NCI-H524 (cell line): ENCODE data around the gene TM4SF1.

ENCODE experiments used
- DNase-seq, 2 experiments: peaks; one replicate each; lab custom pipeline; 2025; lab: John Stamatoyannopoulos, UW

Gene TM4SF1

GRCh38 chr3:149375501-149376196, 1.8 kb downstream of the TM4SF1 start:
- DNase-seq = no peak

- DNase-seq = no peak
Measured at GRCh38 chr3:149374793-149375500, 2.5 kb downstream of the TM4SF1 start.

GRCh38 chr3:149374391-149374790, 3.1 kb downstream of the TM4SF1 start:
- DNase-seq = no peak

GRCh38 chr3:149373235-149374125, 4.0 kb downstream of the TM4SF1 start:
- no peak for DNase-seq

- DNase-seq = no peak
Measured at GRCh38 chr3:149371723-149372114, 5.7 kb downstream of the TM4SF1 start.

- no peak for DNase-seq
Measured at GRCh38 chr3:149371001-149371722, 6.3 kb downstream of the TM4SF1 start.

- no peak for DNase-seq
Measured at GRCh38 chr3:149369991-149370866, 7.2 kb downstream of the TM4SF1 start.

GRCh38 chr3:149368674-149369497, 8.6 kb downstream of the TM4SF1 start:
- DNase-seq = no peak

GRCh38 chr3:149368201-149368673, 9.2 kb downstream of the TM4SF1 start:
- no peak for DNase-seq

- no peak for DNase-seq
Measured at GRCh38 chr3:149366941-149367840, 10.3 kb downstream of the TM4SF1 start.

GRCh38 chr3:149366031-149366430, 11.4 kb downstream of the TM4SF1 start:
- no peak for DNase-seq

GRCh38 chr3:149364624-149365023, 12.8 kb downstream of the TM4SF1 start:
- DNase-seq = no peak

GRCh38 chr3:149363053-149363452, 14.4 kb downstream of the TM4SF1 start:
- no peak for DNase-seq

GRCh38 chr3:149362366-149362765, 15.1 kb downstream of the TM4SF1 start:
- no peak for DNase-seq

GRCh38 chr3:149356630-149357029, 20.8 kb downstream of the TM4SF1 start:
- no peak for DNase-seq

- DNase-seq = no peak
Measured at GRCh38 chr3:149356044-149356592, 21.3 kb downstream of the TM4SF1 start.

GRCh38 chr3:149353581-149354184, 23.8 kb downstream of the TM4SF1 start:
- no peak for DNase-seq

- DNase-seq = peak; percentile 40 to 63
Measured at GRCh38 chr3:149352556-149352955, 24.9 kb downstream of the TM4SF1 start.
